ENCODE measurements around the gene RPS5.

DNA sequence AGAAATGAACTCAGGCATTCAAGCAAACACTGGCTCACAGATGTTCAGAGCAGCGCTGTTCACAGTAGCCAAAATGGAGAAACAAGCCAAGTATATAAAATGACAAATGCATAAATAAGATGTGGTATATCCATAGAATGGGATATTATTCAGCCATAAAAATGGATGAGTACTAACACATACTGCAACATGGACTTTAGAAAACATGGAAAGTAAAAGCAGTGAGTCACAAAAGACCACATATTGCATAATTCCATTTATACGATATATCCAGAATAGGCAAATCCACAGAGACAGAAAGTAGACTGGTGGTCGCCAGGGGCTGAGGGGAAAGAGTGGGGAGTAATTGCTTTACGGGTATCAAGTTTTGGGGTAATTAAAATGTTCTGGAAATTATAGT, 12.9 kb upstream of the RPS5 start:
- TF ChIP-seq, protein P1, sequence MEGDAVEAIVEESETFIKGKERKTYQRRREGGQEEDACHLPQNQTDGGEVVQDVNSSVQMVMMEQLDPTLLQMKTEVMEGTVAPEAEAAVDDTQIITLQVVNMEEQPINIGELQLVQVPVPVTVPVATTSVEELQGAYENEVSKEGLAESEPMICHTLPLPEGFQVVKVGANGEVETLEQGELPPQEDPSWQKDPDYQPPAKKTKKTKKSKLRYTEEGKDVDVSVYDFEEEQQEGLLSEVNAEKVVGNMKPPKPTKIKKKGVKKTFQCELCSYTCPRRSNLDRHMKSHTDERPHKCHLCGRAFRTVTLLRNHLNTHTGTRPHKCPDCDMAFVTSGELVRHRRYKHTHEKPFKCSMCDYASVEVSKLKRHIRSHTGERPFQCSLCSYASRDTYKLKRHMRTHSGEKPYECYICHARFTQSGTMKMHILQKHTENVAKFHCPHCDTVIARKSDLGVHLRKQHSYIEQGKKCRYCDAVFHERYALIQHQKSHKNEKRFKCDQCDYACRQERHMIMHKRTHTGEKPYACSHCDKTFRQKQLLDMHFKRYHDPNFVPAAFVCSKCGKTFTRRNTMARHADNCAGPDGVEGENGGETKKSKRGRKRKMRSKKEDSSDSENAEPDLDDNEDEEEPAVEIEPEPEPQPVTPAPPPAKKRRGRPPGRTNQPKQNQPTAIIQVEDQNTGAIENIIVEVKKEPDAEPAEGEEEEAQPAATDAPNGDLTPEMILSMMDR (IDR thresholded peaks at IDR 0.05): no peak
- no peak for TF ChIP-seq POLR2A (IDR thresholded peaks at IDR 0.05)
